Endothelial cell of hepatic sinusoid (primary cell): Measurements from ENCODE around the gene GBP2.

Experiments used
- in situ Hi-C: cut with HindIII; loops from 2 replicates; pipeline ENCODE4 v1.10.0; 2017; ENCODE audit warnings: low sequenced_read_pairs

GBP2 gene

GRCh38 chr1:89065079-89065868 lies 60.6 kb downstream of the GBP2 start, which contains the start of gene GBP1:
TSS of gene GBP1 (minus strand) at chr1:89065208. CDS start at chr1:89063234, 1,974 bp downstream.
- in situ Hi-C loops: no loop called here

DNA sequence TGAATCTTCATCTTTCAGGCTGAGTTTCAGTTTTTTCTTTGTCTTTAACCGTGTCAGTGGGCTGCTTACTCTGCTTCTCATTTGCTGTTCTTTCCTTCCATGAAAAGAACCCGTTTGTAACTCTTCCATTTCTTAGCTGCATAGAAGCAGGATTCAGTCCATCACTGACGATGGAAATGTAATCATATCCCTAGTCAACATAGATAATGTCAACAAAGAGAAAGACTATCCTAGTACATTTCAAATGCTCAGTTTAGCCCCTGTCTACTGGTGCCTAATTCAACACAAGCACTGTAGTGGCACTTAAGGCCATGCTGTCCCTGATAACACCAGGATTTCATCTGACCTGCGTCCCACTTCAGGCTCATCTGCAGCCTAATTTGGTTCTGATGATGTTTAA lies 61.3 kb downstream of the GBP2 start:
- in situ Hi-C loops: no loop called here

GRCh38 chr1:89063094-89063493 lies 62.8 kb downstream of the GBP2 start:
- in situ Hi-C loops: no loop called here

- in situ Hi-C loops: no loop called here
These were observed 65.8 kb downstream of the GBP2 start for GRCh38 chr1:89060091-89060490.
